Endothelial cell of umbilical vein (primary cell): ENCODE measurements around the gene RBMS1. TPM values are rescaled to one million over a fixed set of nuclear protein-coding genes. Genes with fewer than 3 reads are reported as not detected.

Experiments
- BruUV-seq: library from RNA; stranded (reverse); fragments of 400-500 nt; replicated peaks from 2 replicates; lab custom pipeline; 2021; lab: Mats Ljungman, UMichigan
- CTCF ChIA-PET: fragments of 300-600, 350-600 bp; sonication (Branson Sonifier 250); formaldehyde crosslinking; loops from one replicate; lab custom pipeline; 2021; ENCODE audit warnings: antibody characterized with exemption, inconsistent platforms; lab: Charles Lee
- POLR2A ChIA-PET: fragments of 300-600, 350-600 bp; sonication (Branson Sonifier 250); formaldehyde crosslinking; loops from one replicate; lab custom pipeline; 2021; ENCODE audit warnings: antibody characterized with exemption, inconsistent platforms; lab: Charles Lee
- DNase-seq: peaks from one replicate; pipeline ENCODE4 v3.0.0-alpha.2; 2011; ENCODE audit warnings: low read depth, low spot score
- FAIRE-seq: peaks from 2 replicates; lab custom pipeline; 2011; peaks lifted over from hg19 to GRCh38; lab: Jason Lieb, UNC
- H2AFZ ChIP-seq: 2 replicates; pipeline ENCODE4 v1.6.0; 2012; ENCODE audit warnings: low read depth, low read length, control low read depth, inconsistent platforms
- H3K27ac ChIP-seq: 2 replicates; pipeline ENCODE4 v1.5.1; 2011; ENCODE audit warnings: low read depth, mild to moderate bottlenecking, control low read depth, low read length, moderate library complexity; ENCODE audit not compliant: insufficient read depth
- H3K27me3 ChIP-seq, 2 experiments: 2 replicates each; pipeline versions ENCODE4 v1.6.0 to v1.6.1; 2011; ENCODE audit warnings: low read length in 2 of 2, mixed read lengths in 1 of 2; ENCODE audit not compliant: control insufficient read depth in 2 of 2, insufficient read depth in 2 of 2
- H3K36me3 ChIP-seq, 2 experiments: 2 replicates in 1 of 2; 3 replicates in 1 of 2; pipeline ENCODE4 v1.5.1; 2011; ENCODE audit warnings: low read length in 2 of 2, mild to moderate bottlenecking in 1 of 2, moderate library complexity in 1 of 2; ENCODE audit not compliant: control insufficient read depth in 2 of 2, insufficient read depth in 2 of 2; ENCODE audit errors: extremely low read depth in 1 of 2
- H3K4me1 ChIP-seq: 3 replicates; pipeline ENCODE4 v1.5.1; 2011; ENCODE audit warnings: mild to moderate bottlenecking, low read length; ENCODE audit not compliant: control insufficient read depth, insufficient read depth; ENCODE audit errors: extremely low read depth
- H3K4me2 ChIP-seq: 2 replicates; pipeline ENCODE4 v1.6.1; 2011; ENCODE audit warnings: low read length, control low read depth, mixed read lengths; ENCODE audit not compliant: insufficient read depth
- H3K4me3 ChIP-seq, 3 experiments: fragments of 200-600 bp in 1 of 3; sonication (generic), shearing (Covaris generic) in 1 of 3; replicated peaks in 1 of 3; 2 replicates each; pipeline ENCODE4 v1.5.1; 2011 to 2016; ENCODE audit warnings: control low read depth in 3 of 3, low read length in 3 of 3, mild to moderate bottlenecking in 2 of 3, inconsistent platforms in 1 of 3, low read depth in 1 of 3, moderate library complexity in 1 of 3; ENCODE audit not compliant: insufficient read depth in 1 of 3
- H3K79me2 ChIP-seq: 2 replicates; pipeline ENCODE4 v1.6.0; 2012; ENCODE audit warnings: low read length, inconsistent platforms; ENCODE audit not compliant: control insufficient read depth, insufficient read depth
- H3K9ac ChIP-seq: replicated peaks from 2 replicates; pipeline ENCODE3; 2011; ENCODE audit warnings: low read length, control low read depth; ENCODE audit not compliant: insufficient read depth; ENCODE audit errors: extremely low read depth
- H3K9me1 ChIP-seq: replicated peaks from 3 replicates; pipeline ENCODE4 v1.6.0; 2011; ENCODE audit warnings: mild to moderate bottlenecking, low read length; ENCODE audit not compliant: control insufficient read depth, insufficient read depth; ENCODE audit errors: extremely low read depth
- H3K9me3 ChIP-seq: replicated peaks from 2 replicates; pipeline ENCODE4 v1.5.1; 2012; ENCODE audit warnings: low read length, inconsistent platforms; ENCODE audit not compliant: control insufficient read depth, insufficient read depth
- H4K20me1 ChIP-seq: replicated peaks from 2 replicates; pipeline ENCODE3; 2011; ENCODE audit warnings: mild to moderate bottlenecking, low read length; ENCODE audit not compliant: control insufficient read depth, insufficient read depth; ENCODE audit errors: extremely low read depth
- FOS ChIP-seq: IDR thresholded peaks from 2 replicates; pipeline ENCODE4 v1.6.1; 2011; ENCODE audit warnings: mild to moderate bottlenecking, low read length, moderate library complexity, borderline replicate concordance; ENCODE audit not compliant: insufficient read depth
- GATA2 ChIP-seq: IDR thresholded peaks from 2 replicates; pipeline ENCODE4 v1.7.0; 2011; ENCODE audit warnings: low read depth, mild to moderate bottlenecking, moderate library complexity, mixed read lengths, low read length; ENCODE audit not compliant: insufficient read length, insufficient read depth
- JUN ChIP-seq: IDR thresholded peaks from 2 replicates; pipeline ENCODE4 v1.6.1; 2011; ENCODE audit warnings: borderline replicate concordance, low read depth; ENCODE audit not compliant: insufficient read length, insufficient read depth
- MYC ChIP-seq: IDR thresholded peaks from one replicate; pipeline ENCODE4 v1.6.1; 2011; ENCODE audit warnings: mild to moderate bottlenecking, low read depth, low read length
- POLR2A ChIP-seq: IDR thresholded peaks from 2 replicates; pipeline ENCODE4 v1.6.1; 2012; ENCODE audit warnings: low read depth, mild to moderate bottlenecking, control low read depth, low read length
- POLR2AphosphoS5 ChIP-seq: IDR thresholded peaks from 2 replicates; pipeline ENCODE4 v1.6.1; 2012; ENCODE audit warnings: low read depth, mild to moderate bottlenecking, control low read depth, low read length, moderate library complexity; ENCODE audit not compliant: insufficient read depth
- dilution Hi-C: fragments of 300-500 bp; cut with MboI; formaldehyde crosslinking; loops from one replicate; pipeline ENCODE4 v1.15.0; 2019; ENCODE audit warnings: low sequenced_read_pairs; ENCODE audit not compliant: extremely low pct_ligation_motif_present
- intact Hi-C: fragments of 100-400 bp; cut with micrococcal nuclease; formaldehyde crosslinking; loops from one replicate; pipeline ENCODE4 v1.10.0; 2022
- polyA plus RNA-seq, 4 experiments: library from polyadenylated mRNA; depleted of rRNA in 3 of 4; stranded (reverse) in 3 of 4; unstranded in 1 of 4; fragments of >200 nt; gene quantifications; 2 replicates each; pipeline versions ENCODE4 v1.2.1 to v1.2.3, GENCODE V29; 2011 to 2012; ENCODE audit warnings: missing spikeins in 1 of 4
- total RNA-seq: library from RNA; stranded (reverse); gene quantifications from 2 replicates; pipeline ENCODE4 v1.2.3, GENCODE V29; 2021
- TF ChIP-seq, protein P1 (sequence below), 2 donors: IDR thresholded peaks; 1 replicate in 1 of 2; 2 replicates in 1 of 2; pipeline ENCODE4 v1.5.1; 2011; ENCODE audit warnings: low read length in 2 of 2, mild to moderate bottlenecking in 2 of 2, moderate library complexity in 2 of 2, control low read depth in 1 of 2, inconsistent platforms in 1 of 2, low read depth in 1 of 2; ENCODE audit not compliant: insufficient read depth in 1 of 2; ENCODE audit errors: extremely low read depth in 1 of 2
- TF ChIP-seq, protein P2 (sequence below): IDR thresholded peaks from 2 replicates; pipeline ENCODE4 v1.6.1; 2011; ENCODE audit not compliant: insufficient read depth, insufficient read length

The RBMS1 gene
- total and polyA plus RNA-seq, 2 donors (not counting 3 experiments of a cell fraction or from before 2014, with no cell fraction given): 60.0 to 93.3 TPM

DNA sequence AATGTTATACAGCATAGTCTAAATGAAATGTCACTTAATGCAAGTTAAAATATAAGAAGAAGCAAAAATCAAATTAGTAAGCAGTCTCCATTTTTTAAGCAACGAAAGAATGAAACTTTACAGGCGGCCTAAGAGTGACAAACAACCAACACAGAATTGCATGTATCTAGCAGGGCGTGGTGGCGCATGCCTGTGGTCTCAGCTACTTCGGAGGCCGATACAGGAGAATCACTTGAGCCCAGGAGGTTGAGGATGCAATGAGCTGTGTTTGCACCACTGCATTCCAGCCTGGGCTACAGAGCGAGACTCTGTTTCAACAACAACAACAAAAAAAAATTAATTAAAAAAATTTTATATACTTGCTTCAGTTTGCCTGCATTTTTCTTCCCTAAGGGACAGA, 16.6 kb downstream of the RBMS1 start:
- Histone ChIP-seq H3K27me3 (no peaks in the 10 kb centered on the region), H3K9me1 (peaks cover under 1% of the 10 kb centered on the region), H2AFZ (no peak overlapping the region), H3K4me1 (no peaks in the 10 kb centered on the region), H3K27ac (no peak overlapping the region), H3K4me3 (no peak overlapping the region), H3K9me3 (no peaks in the 10 kb centered on the region), H3K36me3 (no peaks in the 10 kb centered on the region), H3K4me2 (no peak overlapping the region), H3K79me2 (peaks cover 81% of the 10 kb centered on the region), H3K9ac (no peak overlapping the region), H4K20me1 (peaks cover 20% of the 10 kb centered on the region)
- DNase-seq (no peak), FAIRE-seq (no peak)
- ChIA-PET POLR2A (no interaction called here), CTCF (no interaction called here)
- intact Hi-C loops: no loop called here
- dilution Hi-C loops: no loop called here
- BruUV-seq: no TSS peak
- TF ChIP-seq MYC (no peak), POLR2A (no peak), FOS (no peak), GATA2 (no peak), JUN (no peak), POLR2AphosphoS5 (no peak)
- TF ChIP-seq, protein P1, sequence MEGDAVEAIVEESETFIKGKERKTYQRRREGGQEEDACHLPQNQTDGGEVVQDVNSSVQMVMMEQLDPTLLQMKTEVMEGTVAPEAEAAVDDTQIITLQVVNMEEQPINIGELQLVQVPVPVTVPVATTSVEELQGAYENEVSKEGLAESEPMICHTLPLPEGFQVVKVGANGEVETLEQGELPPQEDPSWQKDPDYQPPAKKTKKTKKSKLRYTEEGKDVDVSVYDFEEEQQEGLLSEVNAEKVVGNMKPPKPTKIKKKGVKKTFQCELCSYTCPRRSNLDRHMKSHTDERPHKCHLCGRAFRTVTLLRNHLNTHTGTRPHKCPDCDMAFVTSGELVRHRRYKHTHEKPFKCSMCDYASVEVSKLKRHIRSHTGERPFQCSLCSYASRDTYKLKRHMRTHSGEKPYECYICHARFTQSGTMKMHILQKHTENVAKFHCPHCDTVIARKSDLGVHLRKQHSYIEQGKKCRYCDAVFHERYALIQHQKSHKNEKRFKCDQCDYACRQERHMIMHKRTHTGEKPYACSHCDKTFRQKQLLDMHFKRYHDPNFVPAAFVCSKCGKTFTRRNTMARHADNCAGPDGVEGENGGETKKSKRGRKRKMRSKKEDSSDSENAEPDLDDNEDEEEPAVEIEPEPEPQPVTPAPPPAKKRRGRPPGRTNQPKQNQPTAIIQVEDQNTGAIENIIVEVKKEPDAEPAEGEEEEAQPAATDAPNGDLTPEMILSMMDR (IDR thresholded peaks at IDR 0.05; ENCODE audit: extremely low read depth in 1 of 2, insufficient read depth in 1 of 2, low read depth in 1 of 2, low read length in 2 of 2): no peak
- TF ChIP-seq, protein P2, sequence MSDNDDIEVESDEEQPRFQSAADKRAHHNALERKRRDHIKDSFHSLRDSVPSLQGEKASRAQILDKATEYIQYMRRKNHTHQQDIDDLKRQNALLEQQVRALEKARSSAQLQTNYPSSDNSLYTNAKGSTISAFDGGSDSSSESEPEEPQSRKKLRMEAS: no peak
